GM12878 (cell line): Measurements from ENCODE around the gene HID1. TPM values are rescaled to one million over a fixed set of nuclear protein-coding genes. Genes with fewer than 3 reads are reported as not detected.

Experiments used
- ATAC-seq: fragments of 200-7000 bp; cut with Tn5 transposase; 3 replicates; pipeline ENCODE4 v1.9.1; 2020; ENCODE audit warnings: mild to moderate bottlenecking, moderate library complexity
- BruUV-seq: library from RNA; stranded (reverse); fragments of 400-500 nt; replicated peaks from 2 replicates; lab custom pipeline; 2021; lab: Mats Ljungman, UMichigan
- CTCF ChIA-PET: fragments of 300-600 bp; sonication (Branson Sonifier 250); formaldehyde crosslinking; extraction: SDS; loops from one replicate; lab custom pipeline; 2021; ENCODE audit warnings: inconsistent platforms; lab: Yijun Ruan, JAX
- POLR2A ChIA-PET: fragments of 350-600 bp; formaldehyde crosslinking; extraction: SDS; loops from one replicate; lab custom pipeline; 2021; ENCODE audit warnings: inconsistent platforms; lab: Charles Lee
- RAD21 ChIA-PET: fragments of 300-600 bp; sonication (Branson Sonifier 250); formaldehyde crosslinking; loops from one replicate; lab custom pipeline; 2023; ENCODE audit warnings: antibody characterized with exemption; ENCODE audit not compliant: unreplicated experiment; lab: Charles Lee
- SMC1A ChIA-PET: fragments of 300-600 bp; sonication (Branson Sonifier 250); formaldehyde crosslinking; loops from one replicate; lab custom pipeline; 2023; ENCODE audit not compliant: unreplicated experiment, uncharacterized antibody; lab: Charles Lee
- DNase-seq: peaks from one replicate; pipeline ENCODE4 v3.0.0-alpha.2; 2011; ENCODE audit warnings: low read depth, low spot score
- FAIRE-seq: peaks from 3 replicates; lab custom pipeline; 2011; peaks lifted over from hg19 to GRCh38; lab: Jason Lieb, UNC
- H2AFZ ChIP-seq: 2 replicates; pipeline ENCODE4 v1.6.0; 2011; ENCODE audit warnings: low read depth, low read length, control low read depth; ENCODE audit not compliant: control insufficient read depth
- H3K27ac ChIP-seq: 2 replicates; pipeline ENCODE4 v1.5.1; 2011; ENCODE audit warnings: control low read depth; ENCODE audit not compliant: control insufficient read depth, insufficient read depth
- H3K27me3 ChIP-seq, 2 experiments: replicated peaks in 1 of 2; 2 replicates each; pipeline versions ENCODE4 v1.6.0 to v1.6.1; 2011; ENCODE audit warnings: low read length in 1 of 2; ENCODE audit not compliant: control insufficient read depth in 2 of 2, insufficient read depth in 2 of 2
- H3K36me3 ChIP-seq, 2 experiments: 2 replicates each; pipeline ENCODE4 v1.5.1; 2011; ENCODE audit warnings: low read length in 1 of 2; ENCODE audit not compliant: control insufficient read depth in 2 of 2, insufficient read depth in 2 of 2
- H3K4me1 ChIP-seq: 2 replicates; pipeline ENCODE4 v1.6.1; 2011; ENCODE audit warnings: mild to moderate bottlenecking, low read length, moderate library complexity, mixed read lengths; ENCODE audit not compliant: control insufficient read depth, insufficient read depth
- H3K4me2 ChIP-seq: 2 replicates; pipeline ENCODE4 v1.6.0; 2011; ENCODE audit warnings: control low read depth; ENCODE audit not compliant: control insufficient read depth, insufficient read depth
- H3K4me3 ChIP-seq: fragments of 200-600 bp; sonication (generic); 2 replicates; pipeline ENCODE4 v1.5.1; 2016
- H3K79me2 ChIP-seq: 2 replicates; pipeline ENCODE4 v1.6.0; 2011; ENCODE audit warnings: low read length; ENCODE audit not compliant: control insufficient read depth, insufficient read depth
- H3K9ac ChIP-seq: 2 replicates; pipeline ENCODE4 v1.8.0; 2011; ENCODE audit warnings: low read length, control low read depth, mixed read lengths; ENCODE audit not compliant: control insufficient read depth, insufficient read depth
- H3K9me3 ChIP-seq: replicated peaks from 3 replicates; pipeline ENCODE4 v1.5.1; 2011; ENCODE audit warnings: mild to moderate bottlenecking, low read length; ENCODE audit not compliant: control insufficient read depth, insufficient read depth
- H4K20me1 ChIP-seq: 2 replicates; pipeline ENCODE4 v1.6.0; 2011; ENCODE audit not compliant: control insufficient read depth, insufficient read depth
- BCL11A ChIP-seq: IDR thresholded peaks from 2 replicates; pipeline ENCODE4 v1.6.1; 2011; ENCODE audit warnings: low read depth, low read length
- BRCA1 ChIP-seq: IDR thresholded peaks from 2 replicates; pipeline ENCODE4 v1.6.1; 2011; ENCODE audit warnings: low read depth, low read length, improper control_type of control experiment
- CUX1 ChIP-seq: IDR thresholded peaks from 2 replicates; pipeline ENCODE4 v1.6.1; 2012; ENCODE audit warnings: improper control_type of control experiment, low read depth, low read length; ENCODE audit not compliant: insufficient replicate concordance
- EP300 ChIP-seq, 2 experiments: fragments of 150-350 bp in 1 of 2; IDR thresholded peaks; 2 replicates each; pipeline ENCODE4 v1.6.1; 2011 to 2012; ENCODE audit warnings: low read depth in 2 of 2, low read length in 2 of 2, borderline replicate concordance in 1 of 2, improper control_type of control experiment in 1 of 2, inconsistent platforms in 1 of 2; ENCODE audit not compliant: control insufficient read depth in 1 of 2
- GABPA ChIP-seq: IDR thresholded peaks from 2 replicates; pipeline ENCODE4 v1.6.1; 2014; ENCODE audit warnings: antibody characterized with exemption, low read depth, mild to moderate bottlenecking, inconsistent platforms
- GATAD2B ChIP-seq: fragments of 450-650 bp; conservative IDR thresholded peaks from 2 replicates; pipeline ENCODE4 v1.6.1; 2017; ENCODE audit warnings: low read depth, mild to moderate bottlenecking, moderate library complexity
- HCFC1 ChIP-seq: fragments of 150-350 bp; IDR thresholded peaks from 2 replicates; pipeline ENCODE4 v1.6.1; 2014; ENCODE audit warnings: low read length
- HDAC2 ChIP-seq: fragments of 200-600 bp; sonication (generic); IDR thresholded peaks from 2 replicates; pipeline ENCODE4 v1.6.1; 2017
- HDGF ChIP-seq: fragments of 450-650 bp; IDR thresholded peaks from 2 replicates; pipeline ENCODE4 v1.6.1; 2016; ENCODE audit warnings: antibody characterized with exemption
- IKZF1 ChIP-seq: fragments of 450-650 bp; conservative IDR thresholded peaks from 2 replicates; pipeline ENCODE4 v1.6.1; 2017; ENCODE audit warnings: antibody characterized with exemption, mild to moderate bottlenecking
- KLF5 ChIP-seq: fragments of 450-650 bp; IDR thresholded peaks from 2 replicates; pipeline ENCODE4 v1.6.1; 2014; ENCODE audit warnings: mild to moderate bottlenecking; ENCODE audit not compliant: partially characterized antibody
- RUNX3 ChIP-seq: IDR thresholded peaks from 2 replicates; pipeline ENCODE4 v1.6.1; 2012; ENCODE audit warnings: low read length, inconsistent platforms
- TCF12 ChIP-seq: IDR thresholded peaks from 2 replicates; pipeline ENCODE4 v1.6.1; 2011; ENCODE audit warnings: low read depth, mild to moderate bottlenecking, low read length
- ZBTB4 ChIP-seq: fragments of 450-650 bp; formaldehyde crosslinking; IDR thresholded peaks from 2 replicates; pipeline ENCODE4 v1.4.0; 2022; ENCODE audit warnings: mild to moderate bottlenecking, moderate library complexity
- ZNF622 ChIP-seq: fragments of 450-650 bp; IDR thresholded peaks from 2 replicates; pipeline ENCODE4 v1.6.1; 2017; ENCODE audit warnings: mild to moderate bottlenecking, inconsistent platforms
- WGBS: methylation state at CpG from one replicate; pipeline ENCODE4 v1.1.6; 2016; ENCODE audit warnings: low lambda C conversion rate; ENCODE audit not compliant: insufficient replicate concordance, insufficient coverage; ENCODE audit errors: missing lambda C conversion rate; 5-methylcytosine and 5-hydroxymethylcytosine counted together
- in situ Hi-C: fragments of 300-500 bp; cut with MboI; formaldehyde crosslinking; loops from 9 replicates; pipeline ENCODE4 v1.14.3; 2018; ENCODE audit warnings: mixed read lengths
- intact Hi-C: fragments of 100-400 bp; cut with micrococcal nuclease; formaldehyde crosslinking; loops from one replicate; pipeline ENCODE4 v1.14.2; 2022; ENCODE audit not compliant: unreplicated experiment
- polyA plus RNA-seq, 11 experiments: library from polyadenylated mRNA; depleted of rRNA in 4 of 11; unstranded in 6 of 11; stranded (reverse) in 5 of 11; fragments of >200 nt; fragmentation: Nextera tagmentation in 4 of 11; fragmentation: Illumina TruSeq in 1 of 11; extraction: Ambion mirVana in 4 of 11; extraction: Trizol in 1 of 11; gene quantifications; 1 replicate in 1 of 11; 2 replicates in 10 of 11; pipeline versions ENCODE4 v1.2.1 to v1.2.3, GENCODE V29; 2011 to 2016; ENCODE audit warnings: inconsistent platforms in 2 of 11, missing spikeins in 2 of 11, low read depth in 1 of 11
- total RNA-seq, 4 experiments: library from RNA; depleted of rRNA in 3 of 4; stranded (reverse); fragments of >200 nt in 3 of 4; fragmentation: Illumina TruSeq in 1 of 4; extraction: Trizol in 1 of 4; gene quantifications; 2 replicates each; pipeline versions ENCODE4 v1.2.1 to v1.2.3, GENCODE V29; 2013 to 2021
- TF ChIP-seq, protein P1 (sequence below): fragments of 450-650 bp; conservative IDR thresholded peaks from 2 replicates; pipeline ENCODE4 v1.6.1; 2017; ENCODE audit warnings: mild to moderate bottlenecking, moderate library complexity

Gene HID1
- total and polyA plus RNA-seq, 10 of the 15 experiments (the other 5 are each of a cell fraction or from before 2014, with no cell fraction given): 0.04 to 0.77 (median 0.32) TPM; not detected in 2

GRCh38 chr17:75019710-75020109, 47.2 kb upstream of the HID1 start:
- DNase-seq: no peak
- ChIA-PET SMC1A (interaction anchor here (0.6 to 1.1 kb wide), 2 partner anchors 8 to 58 kb away, joined by 3 read pairs; no protein-coding TSS in a partner anchor), RAD21 (no interaction called here), CTCF (interaction anchor here (0.6 to 1.2 kb wide), 4 partner anchors 12 to 1590 kb away, joined by 3 to 4 read pairs (median 3); no protein-coding TSS in a partner anchor), POLR2A (interaction anchor here (0.7 kb wide), 1 partner anchor 140 kb away, joined by 3 read pairs; no protein-coding TSS in a partner anchor)
- FAIRE-seq: no peak
- in situ Hi-C loops (no loop called here), intact Hi-C loops (no loop called here)
- Histone ChIP-seq H3K9me3 (no peaks in the 10 kb centered on the region), H3K36me3 (peaks cover 6 to 9% of the 10 kb centered on the region in 2 experiments; a peak in 3 of 4 replicates), H3K27me3 (no peaks in the 10 kb centered on the region), H3K4me2 (no peak overlapping the region), H3K79me2 (peaks cover 3% of the 10 kb centered on the region), H3K27ac (no peak overlapping the region), H4K20me1 (no peaks in the 10 kb centered on the region), H3K9ac (no peak overlapping the region), H3K4me3 (no peak overlapping the region), H2AFZ (no peak overlapping the region), H3K4me1 (no peaks in the 10 kb centered on the region)
- ATAC-seq: no peak
- no TSS peak for BruUV-seq
- 96% methylated on average over 3 of the region's 3 CpGs for WGBS
- no peak for TF ChIP-seq GATAD2B
- no peak for TF ChIP-seq HDAC2
- TF ChIP-seq IKZF1: no peak
- TF ChIP-seq ZNF622: no peak
- TF ChIP-seq BRCA1: no peak
- no peak for TF ChIP-seq GABPA
- TF ChIP-seq ZBTB4 (CRISPR knock-in tag): no peak
- TF ChIP-seq TCF12: no peak
- TF ChIP-seq EP300 (IDR thresholded peaks at IDR 0.05; ENCODE audit: borderline replicate concordance in 1 of 2, control insufficient read depth in 1 of 2, low read depth in 2 of 2, low read length in 2 of 2): no peak
- TF ChIP-seq, protein P1, sequence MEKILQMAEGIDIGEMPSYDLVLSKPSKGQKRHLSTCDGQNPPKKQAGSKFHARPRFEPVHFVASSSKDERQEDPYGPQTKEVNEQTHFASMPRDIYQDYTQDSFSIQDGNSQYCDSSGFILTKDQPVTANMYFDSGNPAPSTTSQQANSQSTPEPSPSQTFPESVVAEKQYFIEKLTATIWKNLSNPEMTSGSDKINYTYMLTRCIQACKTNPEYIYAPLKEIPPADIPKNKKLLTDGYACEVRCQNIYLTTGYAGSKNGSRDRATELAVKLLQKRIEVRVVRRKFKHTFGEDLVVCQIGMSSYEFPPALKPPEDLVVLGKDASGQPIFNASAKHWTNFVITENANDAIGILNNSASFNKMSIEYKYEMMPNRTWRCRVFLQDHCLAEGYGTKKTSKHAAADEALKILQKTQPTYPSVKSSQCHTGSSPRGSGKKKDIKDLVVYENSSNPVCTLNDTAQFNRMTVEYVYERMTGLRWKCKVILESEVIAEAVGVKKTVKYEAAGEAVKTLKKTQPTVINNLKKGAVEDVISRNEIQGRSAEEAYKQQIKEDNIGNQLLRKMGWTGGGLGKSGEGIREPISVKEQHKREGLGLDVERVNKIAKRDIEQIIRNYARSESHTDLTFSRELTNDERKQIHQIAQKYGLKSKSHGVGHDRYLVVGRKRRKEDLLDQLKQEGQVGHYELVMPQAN: no peak
- no peak for TF ChIP-seq BCL11A
- no peak for TF ChIP-seq HCFC1
- TF ChIP-seq RUNX3: no peak
- TF ChIP-seq CUX1: no peak
- TF ChIP-seq HDGF: no peak
- TF ChIP-seq KLF5: no peak
